HCT116 (cell line): ENCODE data around the gene FSTL4. TPM values are rescaled to one million over a fixed set of nuclear protein-coding genes. Genes with fewer than 3 reads are reported as not detected.
A peak's percentile ranks its signal among the peaks of the same experiment; 100 is the strongest.

Source experiments
- ATAC-seq: fragments of 200-7000 bp; cut with Tn5 transposase; 2 replicates; pipeline ENCODE4 v1.9.1; 2020; ENCODE audit warnings: mild to moderate bottlenecking, moderate library complexity
- BruUV-seq: library from RNA; stranded (reverse); fragments of 400-500 nt; replicated peaks from 2 replicates; lab custom pipeline; 2021; lab: Mats Ljungman, UMichigan
- CTCF ChIA-PET: fragments of 300-600 bp; sonication (Branson Sonifier 250); formaldehyde crosslinking; loops from one replicate; lab custom pipeline; 2021; ENCODE audit warnings: antibody characterized with exemption; lab: Charles Lee
- POLR2A ChIA-PET: fragments of 300-600, 350-600 bp; sonication (Branson Sonifier 250); formaldehyde crosslinking; loops from one replicate; lab custom pipeline; 2021; ENCODE audit warnings: antibody characterized with exemption; lab: Charles Lee
- RAD21 ChIA-PET, 2 experiments: fragments of 300-600 bp; sonication (Branson Sonifier 250); formaldehyde crosslinking; loops; one replicate each; lab custom pipeline; 2023; ENCODE audit warnings: low total read pairs in 2 of 2; ENCODE audit not compliant: uncharacterized antibody in 2 of 2, unreplicated experiment in 2 of 2, low non-redundant PET in 1 of 2; lab: Charles Lee
- DNase-seq: peaks from one replicate; pipeline ENCODE4 v3.0.0-alpha.2; 2010; ENCODE audit warnings: low read depth, low spot score
- H2AFZ ChIP-seq: fragments of 200-600 bp; shearing (Covaris generic), sonication (generic); 2 replicates; pipeline ENCODE4 v1.6.1; 2017; ENCODE audit warnings: low read depth, mixed run types, mixed read lengths, antibody characterized with exemption, low read length; ENCODE audit not compliant: poor library complexity, severe bottlenecking
- H3K27ac ChIP-seq: 2 replicates; pipeline ENCODE4 v1.5.1; 2012; ENCODE audit warnings: low read depth, low read length
- H3K27me3 ChIP-seq: fragments of 200-600 bp; sonication (generic); 2 replicates; pipeline ENCODE4 v1.6.1; 2016; ENCODE audit warnings: mixed run types, low read length, mixed read lengths; ENCODE audit not compliant: insufficient read depth
- H3K36me3 ChIP-seq, 2 experiments: fragments of 200-500 bp in 1 of 2; fragments of 200-600 bp in 1 of 2; sonication (Bioruptor generic) in 1 of 2; sonication (generic) in 1 of 2; 2 replicates each; pipeline versions ENCODE4 v1.5.1 to v1.6.1; 2014 to 2016; ENCODE audit warnings: low read length in 2 of 2, inconsistent platforms in 1 of 2, mixed read lengths in 1 of 2, mixed run types in 1 of 2; ENCODE audit not compliant: insufficient read depth in 2 of 2, control insufficient read depth in 1 of 2
- H3K4me1 ChIP-seq, 2 experiments: fragments of 200-600 bp in 1 of 2; sonication (generic) in 1 of 2; 2 replicates each; pipeline versions ENCODE4 v1.5.1 to v1.6.1; 2012 to 2017; ENCODE audit warnings: low read length in 2 of 2, inconsistent platforms in 1 of 2, mild to moderate bottlenecking in 1 of 2, mixed read lengths in 1 of 2, mixed run types in 1 of 2, moderate library complexity in 1 of 2; ENCODE audit not compliant: insufficient read depth in 2 of 2, control insufficient read depth in 1 of 2
- H3K4me2 ChIP-seq: fragments of 200-600 bp; sonication (generic); 2 replicates; pipeline ENCODE4 v1.6.1; 2017; ENCODE audit warnings: mixed run types, low read length, mixed read lengths
- H3K4me3 ChIP-seq, 2 experiments: fragments of 200-600 bp in 1 of 2; sonication (generic) in 1 of 2; replicated peaks in 1 of 2; 2 replicates each; pipeline ENCODE4 v1.5.1; 2011 to 2016; ENCODE audit warnings: low read length in 2 of 2, control low read depth in 1 of 2, low read depth in 1 of 2, mild to moderate bottlenecking in 1 of 2, mixed read lengths in 1 of 2, mixed run types in 1 of 2
- H3K79me2 ChIP-seq: fragments of 200-600 bp; sonication (generic); 2 replicates; pipeline ENCODE4 v1.6.1; 2017; ENCODE audit warnings: mild to moderate bottlenecking, mixed run types, low read length, moderate library complexity, mixed read lengths; ENCODE audit not compliant: insufficient read depth
- H3K9ac ChIP-seq: fragments of 200-600 bp; sonication (generic); 2 replicates; pipeline ENCODE4 v1.6.1; 2016; ENCODE audit warnings: low read length, mixed read lengths
- H3K9me2 ChIP-seq: fragments of 200-600 bp; sonication (generic), shearing (Covaris generic); 2 replicates; pipeline ENCODE4 v1.6.1; 2017; ENCODE audit warnings: mixed run types, mild to moderate bottlenecking, moderate library complexity; ENCODE audit not compliant: insufficient read depth
- H3K9me3 ChIP-seq, 2 experiments: fragments of 200-500 bp in 1 of 2; fragments of 200-600 bp in 1 of 2; sonication (Bioruptor generic) in 1 of 2; sonication (generic) in 1 of 2; 2 replicates each; pipeline ENCODE4 v1.6.1; 2014 to 2017; ENCODE audit warnings: low read length in 2 of 2, mixed read lengths in 2 of 2, inconsistent platforms in 1 of 2, low read depth in 1 of 2, mild to moderate bottlenecking in 1 of 2, mixed run types in 1 of 2, moderate library complexity in 1 of 2; ENCODE audit not compliant: control insufficient read depth in 1 of 2, insufficient read depth in 1 of 2
- H4K20me1 ChIP-seq: fragments of 200-600 bp; sonication (generic), shearing (Covaris generic); 2 replicates; pipeline ENCODE4 v1.6.1; 2017; ENCODE audit warnings: mixed run types, mild to moderate bottlenecking, moderate library complexity; ENCODE audit not compliant: insufficient read depth
- CBX3 ChIP-seq: IDR thresholded peaks from 2 replicates; pipeline ENCODE4 v1.6.1; 2012; ENCODE audit warnings: low read depth
- CEBPB ChIP-seq: IDR thresholded peaks from 2 replicates; pipeline ENCODE4 v1.6.1; 2012; ENCODE audit warnings: low read depth
- EZH2phosphoT487 ChIP-seq: fragments of 200-600 bp; IDR thresholded peaks from 2 replicates; pipeline ENCODE4 v1.6.1; 2018; ENCODE audit warnings: antibody characterized with exemption, borderline replicate concordance
- RAD21 ChIP-seq: IDR thresholded peaks from 2 replicates; pipeline ENCODE4 v1.6.1; 2012; ENCODE audit warnings: low read depth, mild to moderate bottlenecking
- SIN3A ChIP-seq: IDR thresholded peaks from 2 replicates; pipeline ENCODE4 v1.6.1; 2012; ENCODE audit warnings: low read depth
- YY1 ChIP-seq: IDR thresholded peaks from 2 replicates; pipeline ENCODE4 v1.6.1; 2011; ENCODE audit warnings: low read length, low read depth, moderate library complexity, mild to moderate bottlenecking; ENCODE audit not compliant: insufficient replicate concordance; ENCODE audit errors: extremely low read depth
- ZNF274 ChIP-seq: fragments of 200-500 bp; sonication (Bioruptor generic); IDR thresholded peaks from 2 replicates; pipeline ENCODE4 v1.6.1; 2014; ENCODE audit warnings: mild to moderate bottlenecking, low read depth, low read length, inconsistent platforms
- intact Hi-C: fragments of 100-400 bp; cut with micrococcal nuclease; formaldehyde crosslinking; loops from 2 replicates; pipeline ENCODE4 v1.10.0; 2022
- total RNA-seq: library from RNA; stranded (reverse); gene quantifications from one replicate; pipeline ENCODE4 v1.2.1, GENCODE V29; 2021; ENCODE audit not compliant: unreplicated experiment
- TF ChIP-seq, protein P1 (sequence below): IDR thresholded peaks from 2 replicates; pipeline ENCODE4 v1.6.1; 2011; ENCODE audit warnings: mild to moderate bottlenecking, low read length, moderate library complexity; ENCODE audit not compliant: insufficient replicate concordance; ENCODE audit errors: extremely low read depth
- TF ChIP-seq, protein P2 (sequence below), 3 experiments: fragments of 200-600 bp in 1 of 3; sonication (generic) in 1 of 3; IDR thresholded peaks in 2 of 3; conservative IDR thresholded peaks in 1 of 3; 2 replicates each; pipeline ENCODE4 v1.5.1; 2012 to 2017; ENCODE audit warnings: low read depth in 2 of 3, low read length in 2 of 3, antibody characterized with exemption in 1 of 3, borderline replicate concordance in 1 of 3, control low read depth in 1 of 3, mild to moderate bottlenecking in 1 of 3, mixed read lengths in 1 of 3, mixed run types in 1 of 3, moderate library complexity in 1 of 3; ENCODE audit not compliant: insufficient read depth in 1 of 3

FSTL4 gene
- total RNA-seq, 1 experiment from 2014 or later, result 0.37 TPM

DNA sequence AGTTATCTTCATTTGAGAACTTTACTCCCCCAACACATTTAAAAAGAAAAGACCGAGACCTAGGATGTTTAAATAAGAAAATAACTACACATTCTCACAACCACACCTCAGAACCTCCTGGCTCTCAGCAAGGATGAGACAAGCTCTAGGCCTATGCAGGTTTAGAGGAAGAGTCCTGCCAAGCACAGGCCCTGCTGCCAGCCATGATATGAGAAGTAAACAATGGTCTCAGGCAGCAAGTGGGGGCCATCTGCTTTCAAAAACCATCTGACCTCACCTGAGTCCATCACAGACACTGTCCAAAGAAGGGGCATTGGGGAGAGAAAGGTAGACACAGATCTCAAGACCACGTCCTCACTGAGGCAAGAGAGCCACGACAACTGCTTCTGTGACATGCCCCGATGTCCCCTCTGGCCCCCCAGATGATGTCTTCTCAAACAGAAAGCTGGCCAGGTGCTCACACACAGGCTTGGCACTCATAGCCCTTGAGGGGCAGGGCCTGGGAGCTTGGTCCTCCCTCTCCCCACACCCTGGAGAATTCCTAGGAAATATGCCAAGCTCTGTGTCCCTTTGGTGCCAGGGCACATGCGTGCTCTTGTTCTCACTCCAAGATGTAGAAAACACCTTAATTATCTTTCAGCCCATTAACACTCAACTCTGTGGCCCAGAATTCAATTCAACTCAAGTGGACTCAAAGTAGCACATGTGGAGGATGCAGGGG, 150.4 kb downstream of the FSTL4 start (continued):
- TF ChIP-seq ZNF274, result no peak
- TF ChIP-seq SIN3A, result no peak
- TF ChIP-seq, protein P1, sequence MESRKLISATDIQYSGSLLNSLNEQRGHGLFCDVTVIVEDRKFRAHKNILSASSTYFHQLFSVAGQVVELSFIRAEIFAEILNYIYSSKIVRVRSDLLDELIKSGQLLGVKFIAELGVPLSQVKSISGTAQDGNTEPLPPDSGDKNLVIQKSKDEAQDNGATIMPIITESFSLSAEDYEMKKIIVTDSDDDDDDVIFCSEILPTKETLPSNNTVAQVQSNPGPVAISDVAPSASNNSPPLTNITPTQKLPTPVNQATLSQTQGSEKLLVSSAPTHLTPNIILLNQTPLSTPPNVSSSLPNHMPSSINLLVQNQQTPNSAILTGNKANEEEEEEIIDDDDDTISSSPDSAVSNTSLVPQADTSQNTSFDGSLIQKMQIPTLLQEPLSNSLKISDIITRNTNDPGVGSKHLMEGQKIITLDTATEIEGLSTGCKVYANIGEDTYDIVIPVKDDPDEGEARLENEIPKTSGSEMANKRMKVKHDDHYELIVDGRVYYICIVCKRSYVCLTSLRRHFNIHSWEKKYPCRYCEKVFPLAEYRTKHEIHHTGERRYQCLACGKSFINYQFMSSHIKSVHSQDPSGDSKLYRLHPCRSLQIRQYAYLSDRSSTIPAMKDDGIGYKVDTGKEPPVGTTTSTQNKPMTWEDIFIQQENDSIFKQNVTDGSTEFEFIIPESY, result no peak
- no peak for TF ChIP-seq CEBPB
- no peak for TF ChIP-seq EZH2phosphoT487
- TF ChIP-seq, protein P2, sequence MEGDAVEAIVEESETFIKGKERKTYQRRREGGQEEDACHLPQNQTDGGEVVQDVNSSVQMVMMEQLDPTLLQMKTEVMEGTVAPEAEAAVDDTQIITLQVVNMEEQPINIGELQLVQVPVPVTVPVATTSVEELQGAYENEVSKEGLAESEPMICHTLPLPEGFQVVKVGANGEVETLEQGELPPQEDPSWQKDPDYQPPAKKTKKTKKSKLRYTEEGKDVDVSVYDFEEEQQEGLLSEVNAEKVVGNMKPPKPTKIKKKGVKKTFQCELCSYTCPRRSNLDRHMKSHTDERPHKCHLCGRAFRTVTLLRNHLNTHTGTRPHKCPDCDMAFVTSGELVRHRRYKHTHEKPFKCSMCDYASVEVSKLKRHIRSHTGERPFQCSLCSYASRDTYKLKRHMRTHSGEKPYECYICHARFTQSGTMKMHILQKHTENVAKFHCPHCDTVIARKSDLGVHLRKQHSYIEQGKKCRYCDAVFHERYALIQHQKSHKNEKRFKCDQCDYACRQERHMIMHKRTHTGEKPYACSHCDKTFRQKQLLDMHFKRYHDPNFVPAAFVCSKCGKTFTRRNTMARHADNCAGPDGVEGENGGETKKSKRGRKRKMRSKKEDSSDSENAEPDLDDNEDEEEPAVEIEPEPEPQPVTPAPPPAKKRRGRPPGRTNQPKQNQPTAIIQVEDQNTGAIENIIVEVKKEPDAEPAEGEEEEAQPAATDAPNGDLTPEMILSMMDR (IDR thresholded peaks at IDR 0.05 in 2 of 3, conservative IDR thresholded peaks at IDR 0.05 in 1 of 3; ENCODE audit: borderline replicate concordance in 1 of 3, insufficient read depth in 1 of 3, low read depth in 2 of 3, low read length in 2 of 3), result no peak

DNA sequence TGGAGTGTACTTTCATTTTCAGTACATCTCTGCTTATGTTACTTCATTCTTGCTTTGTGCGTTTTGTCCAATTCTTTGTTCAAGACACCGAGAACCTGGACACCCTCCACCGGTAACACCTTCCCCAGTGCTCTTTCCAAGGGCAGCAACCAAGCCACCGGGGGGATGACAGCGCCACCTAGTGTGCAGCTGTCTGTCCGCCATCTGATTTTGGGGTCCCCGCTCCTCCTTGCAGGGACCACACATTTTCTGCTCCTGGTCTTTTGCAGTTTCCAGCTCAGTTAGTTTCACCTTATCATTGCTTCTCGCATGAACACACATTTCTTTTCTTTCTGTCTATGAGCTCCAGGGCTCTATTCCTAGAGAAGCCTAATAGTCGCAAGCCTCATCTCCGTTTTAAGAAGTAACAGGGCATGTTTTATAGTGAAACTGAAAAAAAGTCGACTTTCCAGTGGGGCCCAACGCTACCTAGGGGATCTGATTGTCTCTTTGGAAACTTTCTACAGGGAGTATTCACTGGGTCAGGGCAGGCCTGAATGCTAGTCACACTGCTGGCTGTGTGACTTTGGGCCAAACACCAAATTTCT, 152.1 kb downstream of the FSTL4 start:
- intact Hi-C loops, result loop anchor here (1.0 kb wide), 3 partner anchors 37 to 349 kb away; no protein-coding TSS in a partner anchor
- H3K4me3 ChIP-seq, result no peak overlapping the region
- ATAC-seq, result peak; percentile 93
- DNase-seq, result peak; percentile 19
- BruUV-seq, result no TSS peak
- no peak overlapping the region for H2AFZ ChIP-seq
- no peaks in the 10 kb centered on the region for H4K20me1 ChIP-seq
- ChIA-PET RAD21 (interaction anchor here in 1 of 2 experiments (1.4 kb wide), 1 partner anchor 37 kb away, joined by 4 read pairs; no protein-coding TSS in a partner anchor), CTCF (interaction anchor here (0.6 to 2.3 kb wide), 7 partner anchors 19 to 664 kb away, joined by 3 to 7 read pairs (median 4); no protein-coding TSS in a partner anchor), POLR2A (no interaction called here)
- H3K9me2 ChIP-seq, result no peaks in the 10 kb centered on the region
- no peaks in the 10 kb centered on the region for H3K9me3 ChIP-seq
- no peak overlapping the region for H3K4me2 ChIP-seq
- 0 out of 2 replicates have a peak, but pooled peaks cover 3% of the 10 kb centered on the region for H3K27me3 ChIP-seq
- no peak overlapping the region for H3K9ac ChIP-seq
- TF ChIP-seq RAD21 (peak; percentile 88), YY1 (peak; percentile 25), CBX3 (no peak)
- TF ChIP-seq, protein P2 (IDR thresholded peaks at IDR 0.05 in 2 of 3, conservative IDR thresholded peaks at IDR 0.05 in 1 of 3; ENCODE audit: borderline replicate concordance in 1 of 3, insufficient read depth in 1 of 3, low read depth in 2 of 3, low read length in 2 of 3), result peak; percentile 79 to 98 (median 96)
- H3K4me1 ChIP-seq, result no peaks in the 10 kb centered on the region
- H3K27ac ChIP-seq, result no peak overlapping the region
- no peaks in the 10 kb centered on the region for H3K79me2 ChIP-seq
- no peaks in the 10 kb centered on the region for H3K36me3 ChIP-seq
